CD14-positive monocyte (primary cell): ENCODE results near the gene TNIP3. TPM values are rescaled to one million over a fixed set of nuclear protein-coding genes. Genes with fewer than 3 reads are reported as not detected.

Experiments used
- DNase-seq, 3 donors: peaks; one replicate each; pipeline ENCODE4 v3.0.0-alpha.2; 2011 to 2022
- H2AFZ ChIP-seq: 2 replicates; pipeline ENCODE4 v1.6.0; 2012; ENCODE audit warnings: mild to moderate bottlenecking, low read depth, low read length, inconsistent platforms; ENCODE audit not compliant: insufficient read depth, poor library complexity, severe bottlenecking
- H3K27ac ChIP-seq, 2 donors: 1 replicate in 1 of 2; 2 replicates in 1 of 2; pipeline ENCODE4 v1.5.1; 2012 to 2013; ENCODE audit warnings: low read length in 2 of 2, control low read depth in 1 of 2, inconsistent platforms in 1 of 2, low read depth in 1 of 2, mild to moderate bottlenecking in 1 of 2
- H3K27me3 ChIP-seq, 2 donors: one replicate each; pipeline versions ENCODE4 v1.6.0 to v1.6.1; 2011 to 2013; ENCODE audit warnings: low read length in 2 of 2; ENCODE audit not compliant: control insufficient read depth in 2 of 2, insufficient read depth in 2 of 2
- H3K36me3 ChIP-seq, 2 donors: replicated peaks in 1 of 2; 1 replicate in 1 of 2; 2 replicates in 1 of 2; pipeline versions ENCODE4 v1.5.1 to v1.6.1; 2012 to 2013; ENCODE audit warnings: low read length in 2 of 2, control low read depth in 1 of 2, inconsistent platforms in 1 of 2, mild to moderate bottlenecking in 1 of 2; ENCODE audit not compliant: insufficient read depth in 2 of 2, control insufficient read depth in 1 of 2
- H3K4me1 ChIP-seq, 2 donors: 1 replicate in 1 of 2; 2 replicates in 1 of 2; pipeline versions ENCODE4 v1.5.1 to v1.6.1; 2012 to 2013; ENCODE audit warnings: low read length in 2 of 2, control low read depth in 1 of 2, inconsistent platforms in 1 of 2, mild to moderate bottlenecking in 1 of 2, moderate library complexity in 1 of 2; ENCODE audit not compliant: insufficient read depth in 2 of 2, control insufficient read depth in 1 of 2
- H3K4me2 ChIP-seq: replicated peaks from 2 replicates; pipeline ENCODE3; 2012; ENCODE audit warnings: low read length, moderate library complexity, mild to moderate bottlenecking; ENCODE audit not compliant: poor library complexity, severe bottlenecking; ENCODE audit errors: extremely low read depth
- H3K4me3 ChIP-seq, 3 experiments: fragments of 200-600 bp in 1 of 3; sonication (generic) in 1 of 3; replicated peaks in 1 of 3; 1 replicate in 2 of 3; 2 replicates in 1 of 3; pipeline ENCODE4 v1.5.1; 2011 to 2013; ENCODE audit warnings: low read length in 3 of 3, mild to moderate bottlenecking in 3 of 3, control low read depth in 2 of 3, low read depth in 2 of 3, inconsistent platforms in 1 of 3, moderate library complexity in 1 of 3
- H3K79me2 ChIP-seq: 2 replicates; pipeline ENCODE4 v1.6.0; 2012; ENCODE audit warnings: mild to moderate bottlenecking, control low read depth, inconsistent platforms, low read length, moderate library complexity; ENCODE audit not compliant: insufficient read depth
- H3K9ac ChIP-seq: 2 replicates; pipeline ENCODE4 v1.6.0; 2017; ENCODE audit warnings: low read length, mild to moderate bottlenecking; ENCODE audit not compliant: insufficient read depth, poor library complexity, severe bottlenecking
- H3K9me3 ChIP-seq, 2 donors: replicated peaks in 1 of 2; 1 replicate in 1 of 2; 2 replicates in 1 of 2; pipeline versions ENCODE4 v1.5.1 to v1.6.1; 2012 to 2013; ENCODE audit warnings: low read length in 2 of 2, control low read depth in 1 of 2; ENCODE audit not compliant: control insufficient read depth in 1 of 2, insufficient read depth in 1 of 2
- H4K20me1 ChIP-seq: 2 replicates; pipeline ENCODE4 v1.6.0; 2012; ENCODE audit warnings: mild to moderate bottlenecking, low read length, control low read depth, moderate library complexity; ENCODE audit not compliant: insufficient read depth
- H3K27ac Mint-ChIP-seq, 7 donors: one replicate each; pipeline ENCODE4 v1.8.0; 2020; ENCODE audit warnings: mild to moderate bottlenecking in 7 of 7, mixed read lengths in 7 of 7, moderate library complexity in 6 of 7, inconsistent platforms in 2 of 7
- H3K27me3 Mint-ChIP-seq, 3 donors: one replicate each; pipeline ENCODE4 v1.8.0; 2021 to 2022; ENCODE audit warnings: low read depth in 3 of 3, mild to moderate bottlenecking in 3 of 3, mixed read lengths in 3 of 3, moderate library complexity in 3 of 3, inconsistent platforms in 1 of 3
- H3K36me3 Mint-ChIP-seq, 2 donors: one replicate each; pipeline ENCODE4 v1.8.0; 2020; ENCODE audit warnings: mixed read lengths in 2 of 2, inconsistent platforms in 1 of 2, mild to moderate bottlenecking in 1 of 2
- H3K4me1 Mint-ChIP-seq: one replicate; pipeline ENCODE4 v1.8.0; 2020; ENCODE audit warnings: mild to moderate bottlenecking, mixed read lengths
- H3K4me3 Mint-ChIP-seq, 2 donors: one replicate each; pipeline ENCODE4 v1.8.0; 2020; ENCODE audit warnings: mild to moderate bottlenecking in 2 of 2, mixed read lengths in 2 of 2, moderate library complexity in 1 of 2
- H3K9me3 Mint-ChIP-seq, 7 donors: one replicate each; pipeline ENCODE4 v1.8.0; 2020 to 2022; ENCODE audit warnings: mixed read lengths in 7 of 7, mild to moderate bottlenecking in 6 of 7, moderate library complexity in 6 of 7, inconsistent platforms in 2 of 7
- CTCF ChIP-seq: fragments of 200-600 bp; IDR thresholded peaks from one replicate; pipeline ENCODE4 v1.8.0; 2022; ENCODE audit warnings: antibody characterized with exemption, mild to moderate bottlenecking
- WGBS: methylation state at CpG from one replicate; pipeline ENCODE4 v1.1.5; 2013; ENCODE audit warnings: missing lambda C conversion rate; ENCODE audit not compliant: insufficient coverage; 5-methylcytosine and 5-hydroxymethylcytosine counted together
- intact Hi-C, 2 donors: fragments of 100-400 bp; cut with micrococcal nuclease; formaldehyde crosslinking; loops; one replicate each; pipeline versions ENCODE4 v1.15.0 to v1.15.1; 2023
- polyA plus RNA-seq, 3 donors: library from polyadenylated mRNA; depleted of rRNA in 1 of 3; unstranded in 2 of 3; stranded (reverse) in 1 of 3; fragments of 300-500 nt in 2 of 3; fragments of >200 nt in 1 of 3; fragmentation: Illumina TruSeq in 2 of 3; gene quantifications; 1 replicate in 2 of 3; 2 replicates in 1 of 3; pipeline ENCODE4 v1.2.3, GENCODE V29; 2012 to 2021

Gene TNIP3
- polyA plus RNA-seq, 3 donors, result 0.20 TPM; not detected in 2

- Histone ChIP-seq H3K4me3 (no peak overlapping the region), H3K27ac (no peak overlapping the region), H3K9me3 (no peaks in the 10 kb centered on the region), H3K4me1 (peaks cover 27 to 36% of the 10 kb centered on the region in 2 donors), H3K4me2 (no peak overlapping the region), H4K20me1 (no peaks in the 10 kb centered on the region), H3K27me3 (no peaks in the 10 kb centered on the region), H2AFZ (no peak overlapping the region), H3K9ac (no peak overlapping the region), H3K79me2 (no peaks in the 10 kb centered on the region), H3K36me3 (no peaks in the 10 kb centered on the region)
- Mint-ChIP-seq H3K36me3 (peaks cover 0 to 2% of the 10 kb centered on the region in 2 donors), H3K27me3 (peaks cover 0 to 2% (median 2%) of the 10 kb centered on the region in 3 donors), H3K4me3 (no peak overlapping the region), H3K9me3 (no peaks in the 10 kb centered on the region), H3K27ac (no peak overlapping the region), H3K4me1 (peaks cover 39% of the 10 kb centered on the region)
- intact Hi-C loops, result no loop called here
- no CpG with 5 or more reads among the region's 1 CpG for WGBS
- DNase-seq, result no peak
- TF ChIP-seq CTCF, result no peak
Observed at GRCh38 chr4:121181493-121181892, 17.4 kb upstream of the TNIP3 start.

GRCh38 chr4:121180558-121180957 is 16.4 kb upstream of the TNIP3 start:
- intact Hi-C loops, result no loop called here
- TF ChIP-seq CTCF, result no peak
- H3K4me3 Mint-ChIP-seq, result no peak overlapping the region
- no peaks in the 10 kb centered on the region for H4K20me1 ChIP-seq
- peaks cover 47% of the 10 kb centered on the region for H3K4me1 Mint-ChIP-seq
- no peak overlapping the region for H3K4me3 ChIP-seq
- H3K4me2 ChIP-seq, result no peak overlapping the region
- no peak overlapping the region for H2AFZ ChIP-seq
- H3K79me2 ChIP-seq, result no peaks in the 10 kb centered on the region
- H3K9me3 ChIP-seq, result no peaks in the 10 kb centered on the region
- no peak overlapping the region for H3K27ac Mint-ChIP-seq
- H3K27me3 Mint-ChIP-seq, result peaks cover 0 to 2% (median 2%) of the 10 kb centered on the region in 3 donors
- H3K36me3 ChIP-seq, result no peaks in the 10 kb centered on the region
- peaks cover 33 to 44% of the 10 kb centered on the region in 2 donors for H3K4me1 ChIP-seq
- no peak overlapping the region for H3K27ac ChIP-seq
- no peaks in the 10 kb centered on the region for H3K27me3 ChIP-seq
- no peaks in the 10 kb centered on the region for H3K9me3 Mint-ChIP-seq
- no peak overlapping the region for H3K9ac ChIP-seq
- H3K36me3 Mint-ChIP-seq, result peaks cover 0 to 2% of the 10 kb centered on the region in 2 donors
- WGBS, result no CpG with 5 or more reads among the region's 3 CpGs
- no peak for DNase-seq
